HG02852 (cell line): ENCODE results near the gene CORO1A.
"Not testable (repeated sequence)": the region's sequence is repeated elsewhere in the genome, so short reads cannot be mapped to it uniquely, and the experiment has no call there.

Experiments
- ATAC-seq: cut with Tn5 transposase; IDR thresholded peaks from one replicate; pipeline ENCODE4 v1.9.1; 2021; ENCODE audit warnings: mild to moderate bottlenecking, moderate library complexity; ENCODE audit not compliant: unreplicated experiment

Gene CORO1A

GRCh38 chr16:30199049-30199448 lies 15.6 kb downstream of the CORO1A start, which contains the start of gene SULT1A3:
TSS of gene SULT1A3 (plus strand) at chr16:30199255. CDS start at chr16:30200729, 1,474 bp downstream.
- not testable (repeated sequence) for ATAC-seq

GRCh38 chr16:30199608-30200343 lies 16.4 kb downstream of the CORO1A start:
- not testable (repeated sequence) for ATAC-seq

- not testable (repeated sequence) for ATAC-seq
Observed at GRCh38 chr16:30205541-30206236, 22.3 kb downstream of the CORO1A start.

- not testable (repeated sequence) for ATAC-seq
Observed at GRCh38 chr16:30206252-30206651, 22.9 kb downstream of the CORO1A start.

- not testable (repeated sequence) for ATAC-seq
Observed at GRCh38 chr16:30207063-30207704, 23.8 kb downstream of the CORO1A start.

- ATAC-seq = not testable (repeated sequence)
Observed at GRCh38 chr16:30209032-30209431, 25.6 kb downstream of the CORO1A start.

GRCh38 chr16:30211414-30211813 lies 28.0 kb downstream of the CORO1A start:
- ATAC-seq = not testable (repeated sequence)

- not testable (repeated sequence) for ATAC-seq
Observed at GRCh38 chr16:30217082-30217481, 33.7 kb downstream of the CORO1A start.
